H9 (cell line): Measurements from ENCODE around the gene TDRD9. TPM values are rescaled to one million over a fixed set of nuclear protein-coding genes. Genes with fewer than 3 reads are reported as not detected.
"Not testable (repeated sequence)": the region's sequence is repeated elsewhere in the genome, so short reads cannot be mapped to it uniquely, and the experiment has no call there.

ENCODE experiments used
- DNase-seq: peaks from one replicate; pipeline ENCODE4 v3.0.0-alpha.2; 2017
- H2AFZ ChIP-seq: one replicate; pipeline ENCODE4 v1.6.1; 2013; ENCODE audit warnings: mild to moderate bottlenecking, low read length, control low read depth, moderate library complexity
- H2AK5ac ChIP-seq: 2 replicates; pipeline ENCODE4 v1.6.1; 2013; ENCODE audit warnings: low read length, control low read depth, mixed read lengths; ENCODE audit not compliant: insufficient read length
- H2BK120ac ChIP-seq: one replicate; pipeline ENCODE4 v1.6.1; 2013; ENCODE audit warnings: low read depth, mild to moderate bottlenecking, low read length, control low read depth, inconsistent platforms; ENCODE audit not compliant: poor library complexity, severe bottlenecking
- H2BK12ac ChIP-seq: 2 replicates; pipeline ENCODE4 v1.6.1; 2013; ENCODE audit warnings: low read length, control low read depth, mixed read lengths, low read depth; ENCODE audit not compliant: insufficient read length
- H2BK15ac ChIP-seq: 2 replicates; pipeline ENCODE4 v1.6.1; 2013; ENCODE audit warnings: low read depth, low read length, control low read depth
- H2BK20ac ChIP-seq: one replicate; pipeline ENCODE4 v1.6.1; 2013; ENCODE audit warnings: low read depth, mild to moderate bottlenecking, low read length, control low read depth, inconsistent platforms; ENCODE audit not compliant: poor library complexity, severe bottlenecking
- H2BK5ac ChIP-seq: 2 replicates; pipeline ENCODE4 v1.6.1; 2013; ENCODE audit warnings: low read length, control low read depth, mixed read lengths; ENCODE audit not compliant: insufficient read length
- H3K14ac ChIP-seq: 2 replicates; pipeline ENCODE4 v1.6.1; 2013; ENCODE audit warnings: low read length, control low read depth; ENCODE audit not compliant: insufficient read depth
- H3K18ac ChIP-seq: 2 replicates; pipeline ENCODE4 v1.6.1; 2013; ENCODE audit warnings: low read depth, mild to moderate bottlenecking, mixed read lengths, low read length, control low read depth; ENCODE audit not compliant: insufficient read length
- H3K23ac ChIP-seq: 2 replicates; pipeline ENCODE4 v1.6.1; 2013; ENCODE audit warnings: low read length, control low read depth, mixed read lengths, low read depth; ENCODE audit not compliant: insufficient read length
- H3K23me2 ChIP-seq: 2 replicates; pipeline ENCODE4 v1.6.1; 2013; ENCODE audit warnings: low read depth, mild to moderate bottlenecking, mixed read lengths, low read length, control low read depth; ENCODE audit not compliant: insufficient read length, poor library complexity, severe bottlenecking
- H3K27ac ChIP-seq: 2 replicates; pipeline ENCODE4 v1.5.1; 2013; ENCODE audit warnings: low read length, control low read depth, mixed read lengths, low read depth; ENCODE audit not compliant: insufficient read length
- H3K27me3 ChIP-seq: 2 replicates; pipeline ENCODE4 v1.6.1; 2013; ENCODE audit warnings: low read length, control low read depth, inconsistent platforms; ENCODE audit not compliant: insufficient read depth
- H3K4ac ChIP-seq: 2 replicates; pipeline ENCODE4 v1.6.1; 2013; ENCODE audit warnings: low read depth, mild to moderate bottlenecking, control low read depth, inconsistent platforms, low read length, moderate library complexity
- H3K4me1 ChIP-seq: 2 replicates; pipeline ENCODE4 v1.6.1; 2013; ENCODE audit warnings: low read length, control low read depth, inconsistent platforms; ENCODE audit not compliant: insufficient read depth
- H3K4me2 ChIP-seq: 2 replicates; pipeline ENCODE4 v1.6.1; 2013; ENCODE audit warnings: low read length, control low read depth, mixed read lengths; ENCODE audit not compliant: insufficient read length, insufficient read depth
- H3K56ac ChIP-seq: 2 replicates; pipeline ENCODE4 v1.6.1; 2013; ENCODE audit warnings: low read depth, mild to moderate bottlenecking, mixed read lengths, low read length, control low read depth; ENCODE audit not compliant: insufficient read length
- H3K79me1 ChIP-seq: 2 replicates; pipeline ENCODE4 v1.6.1; 2013; ENCODE audit warnings: low read depth, mild to moderate bottlenecking, moderate library complexity, low read length, control low read depth, inconsistent platforms; ENCODE audit not compliant: insufficient read depth, poor library complexity, severe bottlenecking
- H3K79me2 ChIP-seq: 2 replicates; pipeline ENCODE4 v1.6.1; 2013; ENCODE audit warnings: low read length, control low read depth, inconsistent platforms; ENCODE audit not compliant: insufficient read depth
- H3K9ac ChIP-seq: 2 replicates; pipeline ENCODE4 v1.6.1; 2013; ENCODE audit warnings: low read length, control low read depth, mixed read lengths; ENCODE audit not compliant: insufficient read length; ENCODE audit errors: extremely low read depth
- H3K9me3 ChIP-seq: one replicate; pipeline ENCODE4 v1.6.1; 2013; ENCODE audit warnings: low read depth, low read length, inconsistent platforms; ENCODE audit not compliant: control insufficient read depth
- H3T11ph ChIP-seq: one replicate; pipeline ENCODE4 v1.6.1; 2013; ENCODE audit warnings: mild to moderate bottlenecking, low read length, control low read depth, inconsistent platforms
- H4K20me1 ChIP-seq: one replicate; pipeline ENCODE4 v1.6.1; 2013; ENCODE audit not compliant: control insufficient read depth, insufficient read length, insufficient read depth
- H4K5ac ChIP-seq: 2 replicates; pipeline ENCODE4 v1.6.1; 2013; ENCODE audit warnings: low read depth, mild to moderate bottlenecking, mixed read lengths, low read length, control low read depth; ENCODE audit not compliant: insufficient read length
- H4K8ac ChIP-seq: replicated peaks from 2 replicates; pipeline ENCODE4 v1.6.1; 2013; ENCODE audit warnings: low read length, control low read depth, mixed read lengths, low read depth; ENCODE audit not compliant: insufficient read length
- H4K91ac ChIP-seq: 2 replicates; pipeline ENCODE4 v1.6.1; 2013; ENCODE audit warnings: low read depth, mild to moderate bottlenecking, moderate library complexity, mixed read lengths, low read length, control low read depth; ENCODE audit not compliant: insufficient read length
- H3K27ac Mint-ChIP-seq, 3 experiments: 2 replicates in 2 of 3; 3 replicates in 1 of 3; pipeline ENCODE4 v1.8.0; 2020 to 2021; ENCODE audit warnings: mixed read lengths in 3 of 3, mild to moderate bottlenecking in 1 of 3, moderate library complexity in 1 of 3
- H3K27me3 Mint-ChIP-seq: 2 replicates; pipeline ENCODE4 v1.8.0; 2021; ENCODE audit warnings: low read depth, mild to moderate bottlenecking, moderate library complexity, mixed read lengths
- H3K36me3 Mint-ChIP-seq, 3 experiments: 2 replicates in 2 of 3; 3 replicates in 1 of 3; pipeline ENCODE4 v1.8.0; 2020 to 2021; ENCODE audit warnings: low read depth in 3 of 3, mixed read lengths in 3 of 3; ENCODE audit not compliant: insufficient read depth in 1 of 3
- H3K4me1 Mint-ChIP-seq, 2 experiments: 2 replicates each; pipeline ENCODE4 v1.8.0; 2020; ENCODE audit warnings: mixed read lengths in 2 of 2
- H3K4me3 Mint-ChIP-seq, 2 experiments: 2 replicates in 1 of 2; 3 replicates in 1 of 2; pipeline ENCODE4 v1.8.0; 2020 to 2021; ENCODE audit warnings: mild to moderate bottlenecking in 2 of 2, mixed read lengths in 2 of 2, moderate library complexity in 1 of 2
- H3K9me3 Mint-ChIP-seq, 2 experiments: 2 replicates in 1 of 2; 3 replicates in 1 of 2; pipeline ENCODE4 v1.8.0; 2020; ENCODE audit warnings: mild to moderate bottlenecking in 2 of 2, mixed read lengths in 2 of 2, moderate library complexity in 1 of 2
- CTCF ChIP-seq: fragments of 200-600 bp; sonication (generic); conservative IDR thresholded peaks from 3 replicates; pipeline ENCODE4 v1.8.0; 2021; ENCODE audit warnings: antibody characterized with exemption, mild to moderate bottlenecking
- WGBS: extraction: QIAGEN DNeasy Blood & Tissue Kit; methylation state at CpG from one replicate; pipeline ENCODE4 v1.1.7; 2013; ENCODE audit warnings: missing lambda C conversion rate, low lambda C conversion rate, mixed read lengths; ENCODE audit not compliant: insufficient read length; ENCODE audit errors: extremely low coverage; 5-methylcytosine and 5-hydroxymethylcytosine counted together
- total RNA-seq: library from RNA; stranded (reverse); gene quantifications from 2 replicates; pipeline ENCODE4 v1.2.1, GENCODE V29; 2021

The TDRD9 gene
- total RNA-seq, 1 experiment from 2014 or later = not detected

- H3K27me3 ChIP-seq, H3K56ac ChIP-seq, H2BK15ac ChIP-seq, H3K4me1 Mint-ChIP-seq, H3T11ph ChIP-seq, H3K27ac Mint-ChIP-seq, H2BK12ac ChIP-seq, H2BK20ac ChIP-seq, H3K27me3 Mint-ChIP-seq, H3K27ac ChIP-seq, H3K4me3 Mint-ChIP-seq, H2BK120ac ChIP-seq, H3K4me2 ChIP-seq, H4K20me1 ChIP-seq, H3K4ac ChIP-seq, H4K8ac ChIP-seq, H3K23me2 ChIP-seq, H3K79me1 ChIP-seq, H3K9me3 ChIP-seq, H2AK5ac ChIP-seq, H3K9ac ChIP-seq, H2AFZ ChIP-seq, H3K4me1 ChIP-seq, H4K91ac ChIP-seq, H3K14ac ChIP-seq, H3K79me2 ChIP-seq, H4K5ac ChIP-seq, H2BK5ac ChIP-seq, H3K23ac ChIP-seq, H3K18ac ChIP-seq: not testable (repeated sequence)
- Mint-ChIP-seq H3K36me3 (peaks cover 7 to 13% (median 8%) of the 10 kb centered on the region in 3 experiments), H3K9me3 (peaks cover 35 to 42% of the 10 kb centered on the region in 2 experiments)
- TF ChIP-seq CTCF = peak; percentile 79
- peak; percentile 56 for DNase-seq
- WGBS = no CpG with 5 or more reads among the region's 14 CpGs
Observed at GRCh38 chr14:103980623-103981238, 52.5 kb downstream of the TDRD9 start.
